GM19452 (cell line): ENCODE measurements around the gene STX18.
A peak's percentile ranks its signal among the peaks of the same experiment; 100 is the strongest.

Source experiments
- ATAC-seq: cut with Tn5 transposase; IDR thresholded peaks from one replicate; pipeline ENCODE4 v1.9.1; 2021; ENCODE audit not compliant: unreplicated experiment

The STX18 gene

DNA sequence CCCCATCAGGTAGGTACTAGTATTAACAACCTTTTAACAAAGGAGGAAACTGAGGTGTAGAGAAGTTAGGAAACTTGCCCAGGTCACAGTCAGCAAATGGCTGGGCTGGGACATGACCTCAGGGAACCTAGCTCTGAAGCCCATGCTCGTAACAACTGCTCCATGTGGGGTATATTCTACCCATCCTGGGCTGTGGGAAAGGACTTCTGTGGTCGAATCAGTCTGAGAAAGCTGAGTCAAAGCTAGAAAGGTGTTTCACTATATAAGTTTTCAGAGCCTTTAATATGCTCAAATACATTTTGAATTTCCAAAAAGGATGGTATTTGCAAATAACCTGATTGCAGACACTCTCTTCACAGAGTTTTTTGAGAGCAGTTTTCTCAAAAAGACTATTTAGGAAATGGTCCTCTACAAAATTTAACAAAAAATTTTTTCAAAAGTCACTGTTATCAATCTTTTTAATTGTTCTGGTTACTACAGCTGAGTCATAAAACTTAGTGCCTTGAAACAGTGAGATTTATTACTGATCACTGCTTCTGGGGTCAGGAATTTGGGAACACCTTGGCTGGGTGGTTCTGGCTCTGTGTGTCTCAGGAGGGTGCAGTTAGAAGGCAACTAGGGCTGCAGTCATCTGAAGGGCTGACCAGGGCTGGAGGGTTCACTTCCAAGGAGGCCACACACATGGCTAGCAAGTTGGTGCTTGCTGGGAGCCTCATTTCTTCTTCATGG is 101.4 kb downstream of the STX18 start:
- no peak for ATAC-seq

DNA sequence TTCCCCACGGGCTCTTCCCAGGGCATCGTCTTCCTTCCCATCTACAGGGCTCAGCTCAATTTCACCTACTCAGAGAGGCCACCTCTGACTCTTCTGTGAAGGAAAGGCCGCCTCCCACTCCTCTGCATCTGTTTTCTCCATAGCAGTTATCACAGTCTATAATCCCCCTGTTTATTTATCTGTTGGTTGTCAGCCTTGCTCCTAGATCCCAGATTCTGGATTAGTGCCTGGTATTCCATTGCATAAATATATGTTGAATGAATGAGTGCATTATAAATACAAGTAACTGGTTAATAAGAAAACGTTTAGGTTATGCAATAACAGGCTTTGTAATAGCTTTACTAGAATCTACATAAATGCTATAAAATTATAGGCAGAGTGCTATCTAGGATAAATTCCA is 102.1 kb downstream of the STX18 start:
- no peak for ATAC-seq

DNA sequence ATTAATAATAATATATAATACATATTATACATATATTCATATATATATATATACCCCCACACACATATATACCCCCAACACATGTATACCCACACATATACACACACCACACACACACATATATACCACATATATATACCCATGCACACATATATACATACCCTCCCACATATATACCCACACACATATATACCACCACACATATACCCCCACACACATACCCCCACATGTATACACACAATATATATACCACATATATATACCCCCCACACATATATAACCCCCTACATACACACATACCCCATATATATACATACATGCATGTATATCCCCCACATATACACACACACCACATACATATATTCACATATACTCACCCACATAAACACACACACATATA is 103.0 kb downstream of the STX18 start:
- no peak for ATAC-seq

DNA sequence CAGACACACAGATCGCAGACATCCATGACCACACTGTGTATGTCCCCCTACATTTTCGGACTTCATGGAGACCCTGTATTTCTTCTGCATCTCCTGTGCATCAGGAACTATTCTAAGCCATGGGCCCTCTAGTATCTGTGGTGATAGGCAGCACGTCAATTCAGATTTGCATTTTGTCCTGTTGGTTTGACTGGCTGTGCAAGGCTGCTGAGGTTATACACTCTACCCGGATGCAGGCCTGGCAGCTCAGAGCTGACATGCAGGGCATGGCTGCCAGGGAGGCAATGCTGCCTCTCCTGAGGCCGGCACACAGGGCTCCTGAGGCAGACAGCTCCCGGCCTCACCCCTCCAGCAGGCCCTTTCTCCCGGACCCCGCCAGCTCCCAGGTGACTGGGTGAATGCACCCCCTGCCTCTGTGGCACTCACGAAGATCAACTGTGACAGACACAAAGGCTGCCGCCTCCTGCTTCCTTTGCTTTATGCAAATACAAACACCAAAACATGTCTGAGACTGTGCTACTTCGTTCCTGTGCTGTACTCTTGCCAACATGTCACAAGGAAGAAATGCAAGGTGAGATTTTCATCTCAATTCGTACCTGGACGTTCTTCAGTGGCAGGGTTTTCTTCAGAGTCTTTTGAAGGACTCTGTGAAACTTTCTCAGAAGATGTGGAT is 103.9 kb downstream of the STX18 start:
- no peak for ATAC-seq

DNA sequence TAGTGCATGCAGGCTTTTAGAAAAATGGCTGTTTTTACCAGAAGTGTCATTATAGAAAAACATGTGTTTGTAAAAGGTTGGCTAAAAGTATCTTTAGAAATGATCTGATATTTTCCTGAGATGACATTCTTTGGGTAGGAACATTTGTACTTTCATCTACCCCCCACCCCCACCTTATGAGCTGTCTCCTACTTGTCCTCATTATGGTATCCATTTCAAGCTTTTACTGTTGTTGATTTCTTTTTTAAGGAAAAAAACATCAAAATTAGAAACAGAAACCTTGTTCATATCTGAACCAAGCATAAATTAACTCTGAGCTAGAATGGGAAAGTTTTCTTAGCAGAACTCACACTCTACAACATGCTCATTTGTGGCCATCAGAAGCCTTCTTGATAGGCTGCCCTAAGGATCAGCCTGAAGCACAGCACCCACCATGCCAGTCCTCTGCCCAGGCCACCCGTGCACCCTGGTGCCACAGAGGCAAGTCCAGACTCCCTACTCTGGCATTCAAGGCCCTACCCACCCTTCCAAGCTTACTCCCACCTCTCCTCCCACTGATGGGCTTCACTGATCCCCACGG is 105.5 kb downstream of the STX18 start:
- no peak for ATAC-seq

DNA sequence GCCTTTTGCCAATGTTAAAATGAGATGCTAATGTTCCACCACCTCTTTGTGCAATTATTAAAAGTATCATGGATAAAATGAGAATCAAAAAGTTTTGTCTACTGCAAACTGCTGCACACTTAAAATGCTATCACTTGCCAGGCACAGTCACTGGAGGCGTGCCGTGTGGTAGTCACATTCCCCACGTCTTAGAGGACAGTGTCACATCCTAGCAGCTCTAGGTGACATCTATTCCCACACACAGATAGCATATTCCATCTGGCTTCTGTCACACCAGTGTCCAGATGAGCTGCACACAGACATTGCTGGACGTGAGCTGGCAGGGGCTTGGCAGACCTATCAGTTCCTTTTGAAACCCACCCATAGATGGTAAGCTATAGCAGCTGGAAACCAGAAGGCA is 107.9 kb downstream of the STX18 start:
- ATAC-seq: no peak

DNA sequence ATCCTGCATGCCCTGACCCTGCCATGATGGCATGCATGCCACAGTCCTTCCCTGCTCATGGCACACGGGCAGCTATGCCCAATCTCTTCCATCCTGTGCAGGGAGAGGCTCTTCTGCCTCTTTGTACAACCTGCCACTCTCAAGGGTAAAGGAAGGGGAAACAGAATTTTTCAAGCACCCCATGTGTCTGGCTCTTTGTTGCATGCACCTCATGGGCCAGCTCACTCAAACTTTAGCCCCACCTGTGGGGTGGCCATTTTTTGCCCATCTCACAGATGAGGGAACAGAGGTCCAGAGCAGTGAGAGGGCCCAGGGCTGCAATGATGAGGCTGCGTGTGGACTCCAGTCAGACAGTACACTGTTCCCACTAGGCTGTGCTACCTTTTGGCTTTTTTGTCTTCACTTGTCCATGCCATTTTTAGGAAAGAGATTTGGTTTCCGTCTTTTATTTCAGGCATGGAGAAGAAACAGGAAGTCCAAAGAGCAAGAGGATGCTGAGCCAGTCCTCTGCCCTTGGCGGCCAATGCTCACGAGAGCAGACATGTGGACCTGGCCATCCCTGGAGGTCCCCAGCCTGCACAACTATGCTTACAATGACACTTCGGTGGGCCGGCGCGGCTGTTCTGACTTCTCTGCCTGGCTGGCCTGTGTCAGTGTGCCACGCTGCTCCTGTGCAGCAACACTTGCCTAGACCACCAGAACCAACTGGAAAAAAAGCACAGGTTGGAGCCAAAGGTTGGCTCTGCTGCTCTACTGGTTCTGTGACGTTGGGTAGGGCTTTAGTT is 109.3 kb downstream of the STX18 start:
- no peak for ATAC-seq

DNA sequence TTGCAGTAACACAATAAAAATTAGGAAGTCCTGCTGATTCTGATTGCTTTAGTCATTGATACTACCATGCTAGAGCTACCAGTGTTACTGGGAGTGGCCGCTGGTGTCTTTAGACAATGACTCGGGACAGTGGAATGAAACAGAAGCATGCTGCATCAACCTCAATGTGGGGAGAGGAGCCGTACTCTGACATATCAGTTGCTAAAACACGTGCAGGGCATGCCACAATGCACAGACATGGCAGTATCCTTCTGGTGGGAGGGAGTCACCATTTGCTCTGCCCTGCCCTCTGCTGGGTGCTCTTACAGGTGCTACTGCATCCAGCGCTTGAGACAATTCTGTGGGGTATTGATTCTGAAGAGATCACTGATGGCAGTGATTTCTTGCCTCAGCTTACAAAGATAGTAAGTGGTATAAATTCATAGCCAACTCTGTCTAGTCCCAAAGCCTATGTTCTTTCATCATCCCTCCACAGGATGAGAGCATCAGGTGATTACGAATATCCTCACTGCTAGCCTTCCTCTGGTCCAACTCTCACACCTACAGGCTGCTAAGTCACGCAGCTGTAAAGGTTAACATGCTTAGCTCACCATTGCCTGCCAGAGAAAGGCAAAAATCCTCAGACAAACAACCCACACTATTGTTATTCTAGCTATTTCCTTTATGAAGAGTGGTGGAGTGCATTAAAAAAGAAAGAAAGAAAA is 111.2 kb downstream of the STX18 start:
- ATAC-seq: peak; percentile 71

DNA sequence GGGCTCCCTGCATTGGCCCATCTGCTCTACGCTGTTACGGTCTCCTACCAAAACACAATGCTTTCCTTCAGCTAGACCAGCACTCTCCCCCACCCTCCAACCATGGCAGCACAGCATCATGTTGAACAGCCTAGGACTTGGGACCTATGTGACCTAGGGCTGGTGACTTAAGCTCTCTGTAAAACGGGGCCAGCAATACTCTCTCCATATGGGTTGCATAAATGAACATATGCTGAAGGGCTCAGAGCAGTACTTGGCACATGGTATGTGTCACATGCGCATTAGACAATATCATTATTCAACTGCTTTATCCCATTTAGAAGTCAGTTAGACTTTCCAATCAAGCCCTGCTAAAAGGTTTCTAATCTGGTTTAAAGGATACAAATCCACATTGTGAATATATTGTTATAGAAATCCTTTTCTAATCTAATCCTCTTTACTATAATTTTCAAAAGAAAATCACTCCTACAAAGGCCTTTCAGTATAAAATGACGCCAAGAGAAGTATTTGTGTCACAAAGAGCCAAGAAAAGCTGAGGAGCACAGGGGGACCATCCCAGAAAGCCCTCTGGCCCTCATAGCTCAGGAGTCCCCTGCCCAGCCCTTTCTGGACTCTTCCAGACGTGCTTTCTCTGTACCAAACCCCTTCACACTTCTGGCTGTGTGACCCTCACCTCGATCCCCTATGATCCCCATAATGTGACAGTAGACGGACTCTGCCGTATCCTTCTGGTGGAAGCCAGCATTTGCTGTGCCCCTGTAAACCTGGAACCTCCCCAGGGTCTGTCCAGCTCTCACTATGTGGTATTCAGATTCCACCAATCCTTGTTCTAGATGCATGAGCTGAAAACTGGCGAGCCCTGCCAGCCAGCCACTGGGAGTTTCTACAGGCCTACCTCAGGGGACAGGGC is 112.6 kb downstream of the STX18 start:
- no peak for ATAC-seq

DNA sequence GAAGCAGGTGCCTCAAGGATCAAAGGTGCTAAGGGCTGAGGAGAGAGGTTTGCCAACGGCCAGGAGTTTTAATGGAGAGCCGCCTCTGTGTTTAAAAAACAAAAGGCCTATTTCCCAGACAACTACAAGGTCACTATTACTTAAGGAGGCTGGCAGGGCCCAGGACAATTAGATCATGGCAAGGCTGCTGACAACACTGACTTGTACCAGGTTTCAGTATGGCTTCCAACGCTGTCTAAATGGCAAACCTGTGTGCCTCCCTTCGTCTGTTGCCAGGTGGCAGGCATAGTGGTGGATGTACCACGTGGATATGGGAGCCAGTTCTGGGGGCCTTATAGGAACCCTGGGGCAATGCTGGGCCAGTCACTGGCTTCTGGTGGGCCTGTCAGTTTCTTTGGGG is 114.0 kb downstream of the STX18 start:
- ATAC-seq: no peak

DNA sequence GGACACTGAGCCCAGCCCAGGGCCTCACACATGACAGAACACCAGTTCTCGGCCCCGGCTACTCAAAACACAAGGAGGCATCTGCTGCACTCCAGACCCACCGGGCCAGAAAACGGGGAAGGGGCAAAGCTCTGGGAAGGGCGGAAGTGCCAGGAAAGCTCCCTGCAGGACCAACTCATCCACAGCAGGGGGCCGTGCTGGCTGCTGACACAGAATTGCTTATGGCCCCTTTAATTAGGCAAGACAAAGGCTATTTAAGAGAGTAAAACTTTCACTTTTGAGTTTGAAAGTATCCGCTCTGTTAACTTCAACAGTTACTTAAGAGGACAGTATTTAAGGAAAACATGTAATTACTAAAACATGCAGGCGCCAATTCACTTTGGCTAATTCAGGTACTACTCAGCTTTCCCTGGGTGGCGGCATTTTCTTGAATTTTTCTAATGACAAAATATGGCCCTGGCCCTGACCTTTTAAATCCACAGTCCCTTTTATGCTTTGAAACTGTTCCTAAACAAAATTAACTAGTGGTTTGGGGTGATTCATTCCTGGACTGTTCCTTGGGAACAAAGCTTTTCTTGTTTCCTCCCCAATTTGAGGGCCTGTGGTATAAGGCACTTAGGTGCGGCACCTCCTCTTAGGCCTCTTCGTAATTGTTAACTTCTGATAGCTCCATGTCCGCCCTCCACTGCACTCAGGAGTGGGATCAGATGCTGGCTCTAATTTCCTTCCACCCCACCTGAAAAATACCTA is 114.6 kb downstream of the STX18 start:
- no peak for ATAC-seq

DNA sequence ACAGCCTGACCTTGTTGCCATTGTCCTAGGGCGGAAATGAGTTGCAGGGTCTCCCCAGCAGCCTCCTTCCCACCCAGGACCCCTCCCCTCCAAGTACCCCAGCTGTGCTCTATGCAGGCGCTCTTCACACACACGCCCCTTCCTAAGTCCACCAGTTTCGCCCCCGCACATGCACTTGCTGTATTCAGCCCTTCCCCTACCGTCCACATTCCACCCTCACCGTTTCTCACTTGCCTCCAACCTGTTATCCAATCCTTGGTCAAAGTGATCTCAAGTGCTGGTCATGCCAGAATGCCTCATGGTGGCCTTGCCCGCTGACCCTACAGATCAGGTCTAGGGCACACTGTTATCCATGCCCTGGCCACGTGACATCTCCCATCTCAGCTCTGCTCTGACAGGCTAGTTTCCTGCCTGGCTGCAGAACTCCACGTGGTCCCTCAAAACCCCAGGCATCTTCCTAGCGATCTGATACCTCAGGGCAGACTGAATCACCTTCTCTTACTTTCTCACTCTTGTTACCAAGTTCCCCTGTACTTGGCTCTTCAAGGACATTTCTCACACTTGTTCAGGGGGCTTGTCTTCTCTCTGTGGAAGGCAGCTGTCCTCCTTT is 115.2 kb downstream of the STX18 start:
- ATAC-seq: no peak

DNA sequence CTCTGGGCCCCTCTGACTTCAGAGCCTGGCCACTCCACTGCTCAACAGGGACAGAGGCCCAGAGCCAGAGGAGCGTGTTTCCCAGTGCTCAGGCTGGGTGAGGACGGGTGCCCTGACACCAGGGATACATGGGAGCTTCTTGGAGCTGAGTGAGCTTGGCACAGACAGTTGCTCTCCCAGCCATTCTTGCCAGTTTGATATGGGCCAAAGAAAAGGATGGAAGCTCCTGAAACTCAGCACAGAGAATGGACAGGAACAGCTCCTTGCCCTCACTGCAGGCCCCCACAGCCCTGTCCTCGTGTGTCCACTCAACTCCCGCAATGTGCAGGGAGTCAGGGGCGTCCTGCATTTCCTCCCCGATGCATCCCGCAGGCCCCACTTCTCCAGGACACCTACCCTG is 116.2 kb downstream of the STX18 start:
- ATAC-seq: no peak

DNA sequence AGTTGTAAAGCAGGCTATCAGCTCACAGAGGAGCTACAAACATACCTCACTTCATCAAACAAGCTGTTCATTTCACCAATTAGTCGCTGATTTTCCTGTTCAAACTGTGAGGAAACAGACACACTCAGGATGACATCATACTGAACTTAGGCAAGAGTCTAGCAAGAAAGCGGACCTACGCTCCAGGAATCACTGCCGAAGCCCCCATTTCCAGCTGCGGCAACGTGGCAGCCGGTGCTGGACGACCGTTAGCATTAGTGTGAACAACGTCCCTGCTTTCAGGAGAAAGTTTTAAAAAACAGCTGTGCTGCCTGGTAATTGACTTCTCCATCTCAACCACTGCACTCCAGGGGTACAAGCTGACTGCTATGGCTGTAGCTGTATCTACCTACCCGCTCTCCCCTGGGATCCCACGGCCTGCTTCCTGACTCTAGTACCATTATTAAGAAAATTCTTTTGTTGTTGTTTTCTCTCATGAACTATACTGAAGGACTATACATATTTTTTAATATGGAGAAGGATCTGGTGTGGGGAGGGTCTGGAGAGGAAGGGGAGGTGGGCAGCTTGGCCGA is 116.6 kb downstream of the STX18 start:
- no peak for ATAC-seq

DNA sequence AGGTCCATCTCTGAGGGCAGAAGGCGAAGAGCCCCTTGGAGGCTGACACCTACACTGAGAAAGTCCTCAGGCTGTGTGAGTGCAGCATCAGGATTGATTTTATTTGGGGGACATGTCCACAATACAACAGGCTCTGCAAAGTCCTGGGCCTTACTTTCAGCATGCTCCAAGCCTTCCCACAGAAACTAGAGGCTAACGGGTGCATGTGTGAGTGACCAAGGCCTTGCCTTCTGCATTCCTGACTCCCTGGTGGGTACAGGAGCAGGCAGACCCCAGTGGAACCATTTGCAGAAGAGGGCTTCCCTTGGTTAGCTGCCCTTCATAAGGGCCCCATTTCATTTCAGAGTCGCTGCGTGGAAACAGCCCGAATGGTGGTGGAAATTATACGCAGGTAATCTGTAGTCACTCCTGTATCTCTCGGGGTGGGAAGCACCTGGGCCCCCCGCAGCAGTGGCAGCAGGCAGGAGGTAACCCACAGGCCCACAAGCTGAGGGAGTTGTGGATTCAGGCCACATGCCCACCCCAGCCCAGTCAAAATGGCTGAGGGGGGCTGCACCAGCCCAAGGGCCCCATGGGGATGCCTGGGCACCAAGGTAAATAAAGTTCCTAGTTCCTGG is 117.2 kb downstream of the STX18 start:
- no peak for ATAC-seq

DNA sequence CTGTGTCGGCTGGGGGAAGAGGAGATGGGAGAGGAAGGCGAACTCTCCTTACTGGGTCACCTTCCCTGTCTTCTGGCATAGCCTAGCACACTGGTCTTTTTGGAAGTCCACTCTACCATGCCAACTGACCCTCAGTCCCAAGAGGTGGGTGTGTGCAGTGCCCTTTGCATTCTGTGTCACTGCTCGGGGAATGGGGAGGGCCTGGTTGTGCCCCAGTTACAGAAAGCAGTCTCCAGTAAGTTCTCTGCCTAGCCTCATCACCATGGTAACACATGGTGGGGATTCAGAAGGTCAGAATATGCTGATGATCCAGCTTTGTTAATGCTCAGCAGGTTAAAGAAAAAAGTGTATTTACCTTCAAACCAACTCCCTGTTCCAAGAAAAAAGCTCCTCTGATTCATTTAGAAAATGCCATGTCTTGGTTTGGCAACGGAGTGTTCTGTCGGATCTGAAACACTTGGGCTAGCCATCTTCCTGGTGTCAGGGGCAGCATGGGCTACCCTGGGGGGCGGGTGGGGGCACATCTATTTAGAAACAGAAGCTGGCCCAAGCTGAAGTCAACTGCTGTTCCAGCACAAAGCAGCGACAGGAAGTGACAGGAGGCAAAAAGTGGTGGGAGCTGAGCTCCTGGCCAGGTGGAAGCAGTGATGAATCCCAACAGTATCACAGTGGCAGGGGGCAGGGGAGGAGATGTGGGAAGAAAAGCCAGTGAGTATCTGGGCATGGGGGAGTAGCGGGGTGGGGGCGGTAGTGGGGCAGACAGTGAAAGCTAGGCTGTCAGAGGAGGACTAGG is 117.9 kb downstream of the STX18 start:
- no peak for ATAC-seq

DNA sequence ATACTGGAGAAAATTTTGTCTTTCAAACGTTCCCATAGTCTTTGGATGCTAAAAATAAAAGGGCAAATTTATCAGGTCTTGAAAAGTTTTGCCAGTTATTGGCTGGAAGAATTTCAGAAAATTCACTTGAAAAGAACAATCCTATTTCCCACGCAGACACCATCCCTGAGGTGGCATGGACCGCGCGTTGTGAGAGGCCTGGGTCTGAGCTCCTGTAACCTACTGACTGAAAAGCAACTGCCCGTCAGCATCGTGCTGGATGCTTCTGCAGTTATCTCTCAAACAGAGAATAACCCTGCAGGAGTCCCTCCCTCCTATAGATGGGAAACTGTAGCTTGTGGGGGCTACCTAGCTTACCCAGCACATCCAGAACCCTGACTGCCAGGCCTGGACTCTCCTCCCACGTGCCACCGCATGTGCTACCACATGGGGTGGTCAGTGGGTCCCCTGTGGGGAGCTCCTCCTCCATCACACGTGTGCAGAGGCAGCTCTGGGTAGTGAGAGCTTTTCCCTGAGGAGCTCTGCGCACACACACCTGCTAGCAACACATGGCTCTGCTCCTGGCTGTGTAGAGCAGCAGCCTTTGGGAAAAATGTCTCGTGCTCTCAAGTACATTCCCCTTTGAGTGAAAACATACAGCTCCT is 118.9 kb downstream of the STX18 start:
- no peak for ATAC-seq
